Measurements from ENCODE around the gene OR10G8.

Gene OR10G8

DNA sequence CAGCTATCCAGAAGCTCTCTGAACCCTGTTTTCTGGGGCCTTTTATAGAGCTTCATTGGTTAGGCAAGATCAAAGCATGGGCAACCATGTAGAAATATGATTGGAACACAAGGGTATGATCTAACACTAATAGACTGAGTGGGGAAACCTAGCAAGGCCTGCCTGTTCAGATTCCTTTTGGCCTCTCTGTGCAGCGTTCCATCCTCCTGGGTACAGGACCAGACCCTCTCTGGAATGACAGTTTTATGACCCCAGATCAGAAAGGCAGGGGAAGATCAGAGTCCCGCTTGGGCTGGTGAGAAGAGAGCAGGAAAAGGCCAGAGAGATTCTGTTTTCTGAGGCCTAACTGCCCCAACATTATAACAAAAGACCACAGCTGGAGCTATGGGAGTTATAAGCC is 52.0 kb downstream of the OR10G8 start:
- no peak for DNase-seq

DNA sequence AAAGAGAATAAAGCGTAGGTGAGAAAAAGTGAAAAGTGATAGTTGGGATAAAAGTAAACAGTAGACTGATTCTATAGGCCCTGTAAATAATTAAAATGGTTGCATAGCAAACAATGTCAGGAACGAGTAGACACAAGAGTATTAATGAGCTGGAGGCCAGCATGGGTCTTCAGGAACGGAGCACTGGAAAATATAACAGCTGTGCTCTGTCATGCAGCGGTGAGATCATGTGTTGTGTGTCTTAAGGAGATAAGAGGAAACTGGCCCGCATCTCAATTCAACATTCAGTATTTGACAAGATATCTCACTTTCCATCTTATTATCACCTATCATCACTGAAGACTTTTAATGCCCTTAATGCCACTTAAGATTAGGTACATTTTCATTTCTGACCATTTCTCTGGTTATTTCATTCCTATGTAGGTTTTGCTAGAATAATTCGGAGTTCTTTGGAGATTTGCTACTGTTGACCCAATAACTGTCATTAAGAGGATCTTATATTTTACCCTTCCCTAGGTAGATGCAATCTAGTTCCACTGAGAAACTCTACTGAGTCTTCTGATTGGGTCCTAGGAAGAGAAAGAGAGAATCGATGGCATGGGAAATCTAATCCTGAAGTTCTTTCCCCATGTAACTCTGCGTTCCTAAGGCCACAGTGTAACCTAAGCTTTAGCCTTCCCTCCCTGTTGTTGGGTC is 53.2 kb downstream of the OR10G8 start:
- DNase-seq, result no peak

Measured in NCI-H1417 (cell line).